ENCODE results near the gene IGF2BP3. TPM values are rescaled to one million over a fixed set of nuclear protein-coding genes. Genes with fewer than 3 reads are reported as not detected.
"Not testable (repeated sequence)": the region's sequence is repeated elsewhere in the genome, so short reads cannot be mapped to it uniquely, and the experiment has no call there.

IGF2BP3 gene
- total and polyA plus RNA-seq, 12 donors = 0.03 to 67.4 (median 0.68) TPM; not detected in 3

DNA sequence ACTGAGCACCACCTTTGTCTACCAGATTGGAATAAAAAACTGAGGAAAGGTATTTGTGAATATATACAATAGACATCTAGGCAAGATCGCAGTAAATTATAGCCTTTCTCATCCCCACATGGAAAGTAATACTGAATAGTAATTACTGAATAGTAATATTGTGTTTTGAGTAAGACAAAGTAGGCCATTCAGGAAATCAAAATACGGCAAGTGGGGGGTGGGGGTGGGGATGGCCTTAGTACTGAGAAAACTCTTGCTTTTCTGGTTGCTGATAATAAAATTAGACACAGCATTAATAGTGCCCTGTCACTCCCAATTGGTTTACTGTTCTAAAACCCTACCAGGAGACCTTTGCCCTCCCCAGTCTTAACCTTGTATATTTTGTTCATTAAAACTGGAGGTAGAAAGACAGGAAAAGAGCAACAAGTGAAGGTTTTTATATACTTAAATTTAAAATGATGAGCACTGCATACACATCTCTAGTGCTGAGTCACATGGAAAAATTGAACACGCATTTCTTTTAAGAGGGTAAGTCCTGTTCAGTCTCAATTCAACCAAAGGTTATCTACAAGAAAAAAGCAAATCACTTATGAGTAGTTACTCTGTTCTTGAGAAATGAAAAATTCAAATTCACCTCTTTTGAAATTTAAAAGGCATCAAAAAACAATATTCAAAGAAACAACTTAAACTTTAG is 65.6 kb downstream of the IGF2BP3 start:
- Histone ChIP-seq H3K4me3 (no peak overlapping the region), H3K4me1 (replicated peaks in 1 of 2) (no peaks in the 10 kb centered on the region), H3K9me3 (replicated peaks in 1 of 3) (no peaks in the 10 kb centered on the region), H3K27me3 (peaks cover 3% of the 10 kb centered on the region), H3K36me3 (replicated peaks in 1 of 2) (no peaks in the 10 kb centered on the region), H3K27ac (no peak overlapping the region)
- intact Hi-C loops (cut with DNase I) = no loop called here
- no peak for TF ChIP-seq CTCF (IDR thresholded peaks at IDR 0.05)
- no peak for TF ChIP-seq POLR2A (IDR thresholded peaks at IDR 0.05)
- WGBS, 4 donors = 76 to 87% (median 81%) methylated on average over 3 of the region's 3 CpGs
- no peak for DNase-seq

- no peak for DNase-seq
- Histone ChIP-seq H3K4me3 (no peak overlapping the region), H3K9me3 (replicated peaks in 1 of 3) (no peaks in the 10 kb centered on the region), H3K4me1 (replicated peaks in 1 of 2) (no peaks in the 10 kb centered on the region), H3K36me3 (replicated peaks in 1 of 2) (no peaks in the 10 kb centered on the region), H3K27ac (no peak overlapping the region), H3K27me3 (peaks cover 3% of the 10 kb centered on the region)
- WGBS, 4 donors = 92 to 94% (median 93%) methylated on average over 5 of the region's 5 CpGs
- intact Hi-C loops (cut with DNase I) = no loop called here
- no peak for TF ChIP-seq CTCF (IDR thresholded peaks at IDR 0.05)
- no peak for TF ChIP-seq POLR2A (IDR thresholded peaks at IDR 0.05)
Observed at GRCh38 chr7:23403970-23404369, 66.3 kb downstream of the IGF2BP3 start.

- H3K27me3 ChIP-seq; intact Hi-C loops (cut with DNase I); H3K36me3 ChIP-seq (replicated peaks in 1 of 2); H3K4me1 ChIP-seq (replicated peaks in 1 of 2); H3K9me3 ChIP-seq (replicated peaks in 1 of 3); H3K27ac ChIP-seq; DNase-seq; H3K4me3 ChIP-seq: not testable (repeated sequence)
- WGBS, 4 donors = 83 to 94% (median 90%) methylated on average over 2 of the region's 2 CpGs
Observed at GRCh38 chr7:23398090-23398489, 72.2 kb downstream of the IGF2BP3 start.

DNA sequence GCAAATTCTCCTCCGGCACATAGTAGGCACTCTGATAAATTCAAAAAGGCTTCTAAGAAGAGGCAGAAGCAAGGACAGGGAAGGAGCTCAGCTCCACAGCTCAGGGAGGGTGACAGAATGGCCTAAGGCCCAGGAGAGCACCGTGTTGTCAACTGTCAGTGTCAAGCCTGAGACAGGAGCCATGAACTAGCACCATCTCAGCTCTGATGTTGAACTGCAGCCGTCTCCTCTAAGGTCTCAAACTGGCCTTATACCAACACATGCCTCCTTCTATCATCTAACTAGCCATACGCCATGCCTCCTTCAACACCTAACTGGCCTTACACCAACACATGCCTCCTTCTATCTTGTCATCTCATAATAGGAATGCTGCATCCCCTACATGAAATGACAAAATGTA is 73.0 kb downstream of the IGF2BP3 start:
- no peaks in the 10 kb centered on the region for H3K36me3 ChIP-seq (replicated peaks in 1 of 2)
- 73 to 88% (median 79%) methylated on average over 4 of the region's 4 CpGs for WGBS, 4 donors
- DNase-seq = no peak
- intact Hi-C loops (cut with DNase I) = no loop called here
- H3K9me3 ChIP-seq (replicated peaks in 1 of 3) = no peaks in the 10 kb centered on the region
- peaks cover 3% of the 10 kb centered on the region for H3K27me3 ChIP-seq
- no peaks in the 10 kb centered on the region for H3K4me1 ChIP-seq (replicated peaks in 1 of 2)
- no peak for TF ChIP-seq POLR2A (IDR thresholded peaks at IDR 0.05)
- TF ChIP-seq CTCF (IDR thresholded peaks at IDR 0.05) = no peak
- H3K27ac ChIP-seq = no peak overlapping the region
- H3K4me3 ChIP-seq = no peak overlapping the region
